ENCODE measurements around the gene TIGD1. TPM values are rescaled to one million over a fixed set of nuclear protein-coding genes. Genes with fewer than 3 reads are reported as not detected.
"Not testable (repeated sequence)": the region's sequence is repeated elsewhere in the genome, so short reads cannot be mapped to it uniquely, and the experiment has no call there.

The TIGD1 gene
- total RNA-seq, 2 donors from 2014 or later, result 3.6 to 4.2 TPM

DNA sequence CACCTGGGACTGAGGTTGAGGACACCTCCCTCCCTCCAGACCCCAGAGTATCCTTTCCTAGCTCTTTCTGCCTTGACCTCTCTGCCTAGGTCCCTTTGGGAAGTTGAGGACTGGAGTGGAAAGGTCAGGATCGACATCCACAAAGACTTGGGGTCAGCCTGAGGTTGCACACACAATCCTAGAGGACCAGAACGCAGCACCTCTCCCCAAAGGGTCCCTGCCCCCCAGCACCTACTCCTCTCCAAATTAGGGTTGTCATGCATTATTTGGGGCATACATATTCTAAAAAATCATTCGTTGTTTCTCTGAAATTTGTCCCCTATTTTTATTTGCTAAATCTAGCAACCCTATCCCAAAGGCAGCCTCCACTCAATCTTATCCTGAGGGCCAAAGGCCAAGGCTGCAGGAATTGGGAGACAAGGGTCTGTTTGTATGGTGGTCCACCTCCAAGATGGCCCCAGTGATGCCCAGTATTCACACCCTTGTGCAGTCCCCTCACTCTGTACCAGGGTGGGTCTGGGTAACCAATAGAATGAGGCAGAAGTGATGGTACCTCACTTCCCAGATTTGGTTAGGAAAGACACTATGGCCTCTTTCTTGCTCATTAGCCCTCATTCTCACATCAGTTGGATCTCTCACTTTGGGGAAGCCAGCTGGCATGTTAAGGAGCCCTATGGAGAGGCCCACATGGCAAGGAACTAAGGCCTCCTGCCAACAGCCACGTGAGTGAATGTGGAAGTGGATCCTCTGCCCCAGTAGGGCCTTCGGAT lies 14.4 kb downstream of the TIGD1 start:
- no peaks in the 10 kb centered on the region for H3K27me3 ChIP-seq
- H3K36me3 ChIP-seq (replicated peaks in 1 of 2; ENCODE audit: insufficient read depth in 1 of 2, low read depth in 2 of 2), result no peaks in the 10 kb centered on the region
- TF ChIP-seq POLR2A (IDR thresholded peaks at IDR 0.05), result no peak
- TF ChIP-seq CTCF (IDR thresholded peaks at IDR 0.05), result no peak
- no peak overlapping the region for H3K27ac ChIP-seq
- intact Hi-C loops (cut with DNase I), result no loop called here
- H3K4me1 ChIP-seq, result peaks cover 10% of the 10 kb centered on the region
- ATAC-seq (no peak), DNase-seq (no peak)
- H3K4me3 ChIP-seq, result no peak overlapping the region
- WGBS, 2 donors, result 83 to 85% methylated on average over 5 of the region's 5 CpGs
- H3K9me3 ChIP-seq, result no peaks in the 10 kb centered on the region

- 77 to 83% methylated on average over 9 to 12 of the region's 14 CpGs for WGBS, 2 donors
- Histone ChIP-seq H3K27me3 (no peaks in the 10 kb centered on the region), H3K36me3 (replicated peaks in 1 of 2; ENCODE audit: insufficient read depth in 1 of 2, low read depth in 2 of 2) (no peaks in the 10 kb centered on the region), H3K9me3 (no peaks in the 10 kb centered on the region), H3K4me3 (no peak overlapping the region), H3K27ac (no peak overlapping the region), H3K4me1 (peaks cover 10% of the 10 kb centered on the region)
- intact Hi-C loops (cut with DNase I), result no loop called here
- DNase-seq (no peak), ATAC-seq (no peak)
- no peak for TF ChIP-seq POLR2A (IDR thresholded peaks at IDR 0.05)
- TF ChIP-seq CTCF (IDR thresholded peaks at IDR 0.05), result no peak
These were observed 15.3 kb downstream of the TIGD1 start for GRCh38 chr2:232534940-232535651.

DNA sequence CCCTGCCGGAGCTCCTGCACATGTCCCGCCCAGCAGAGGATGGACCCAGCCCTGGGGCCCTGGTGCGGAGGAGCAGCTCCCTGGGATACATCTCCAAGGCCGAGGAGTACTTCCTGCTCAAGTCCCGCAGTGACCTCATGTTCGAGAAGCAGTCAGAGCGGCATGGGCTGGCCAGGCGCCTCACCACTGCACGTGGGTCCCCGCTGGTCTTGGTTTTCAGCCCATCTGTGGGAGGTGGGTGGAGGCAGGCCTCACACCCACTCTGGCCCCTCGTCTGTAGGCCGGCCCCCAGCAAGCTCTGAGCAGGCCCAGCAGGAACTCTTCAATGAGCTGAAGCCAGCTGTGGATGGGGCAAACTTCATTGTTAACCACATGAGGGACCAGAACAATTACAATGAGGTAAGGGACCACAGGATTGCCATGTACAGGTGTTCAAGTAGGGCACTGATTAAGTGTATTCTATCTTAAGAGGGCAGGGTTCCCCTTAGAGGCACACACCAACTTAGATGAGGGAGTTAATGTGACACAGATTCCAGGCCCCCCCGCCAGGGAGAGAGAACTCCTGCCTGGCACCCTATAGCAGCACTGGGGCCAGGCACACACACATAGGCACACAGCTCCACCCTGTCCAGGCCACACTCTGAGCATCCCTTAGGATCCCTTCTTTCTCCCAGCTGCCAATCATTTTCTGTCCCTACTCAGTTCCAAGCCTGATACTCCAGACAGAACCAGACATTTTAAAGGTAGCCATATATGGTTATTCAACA lies 16.2 kb downstream of the TIGD1 start:
- Histone ChIP-seq H3K9me3 (no peaks in the 10 kb centered on the region), H3K4me3 (no peak overlapping the region), H3K27ac (no peak overlapping the region), H3K4me1 (peaks cover 10% of the 10 kb centered on the region), H3K27me3 (no peaks in the 10 kb centered on the region), H3K36me3 (replicated peaks in 1 of 2; ENCODE audit: insufficient read depth in 1 of 2, low read depth in 2 of 2) (no peaks in the 10 kb centered on the region)
- TF ChIP-seq CTCF (IDR thresholded peaks at IDR 0.05) (no peak), POLR2A (IDR thresholded peaks at IDR 0.05) (no peak)
- 77 to 80% methylated on average over 3 to 13 of the region's 13 CpGs for WGBS, 2 donors
- DNase-seq (no peak), ATAC-seq (no peak)
- intact Hi-C loops (cut with DNase I), result no loop called here

- H3K9me3 ChIP-seq; DNase-seq; H3K4me1 ChIP-seq; H3K4me3 ChIP-seq; intact Hi-C loops (cut with DNase I); H3K36me3 ChIP-seq (replicated peaks in 1 of 2; ENCODE audit: insufficient read depth in 1 of 2, low read depth in 2 of 2); ATAC-seq; H3K27me3 ChIP-seq; H3K27ac ChIP-seq: not testable (repeated sequence)
- 80% methylated on average over 7 of the region's 7 CpGs for WGBS, 2 donors
These were observed 17.5 kb downstream of the TIGD1 start for GRCh38 chr2:232532821-232533220.

DNA sequence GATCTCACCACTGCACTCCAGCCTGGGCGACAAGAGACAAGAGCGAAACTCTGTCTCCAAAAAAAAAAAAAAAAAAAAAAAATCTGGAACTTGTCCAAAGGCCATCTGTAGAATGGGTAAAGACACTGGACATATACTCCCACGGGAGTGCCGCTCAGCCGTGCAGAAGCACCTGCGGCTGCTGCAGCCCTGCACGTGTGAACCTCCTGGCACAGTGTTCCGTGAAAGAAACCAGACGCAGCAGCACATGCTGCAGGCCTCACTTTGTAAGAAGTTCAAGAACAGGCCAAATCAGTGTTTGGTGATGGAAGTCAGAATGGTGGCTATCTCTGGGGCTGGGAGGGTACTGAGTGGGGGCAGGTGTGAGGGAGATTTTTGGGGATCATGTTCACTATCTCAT lies 17.9 kb downstream of the TIGD1 start:
- no peak for ATAC-seq
- intact Hi-C loops (cut with DNase I), result no loop called here
- H3K4me1 ChIP-seq, result peaks cover 4% of the 10 kb centered on the region
- 38 to 42% methylated on average over 9 of the region's 9 CpGs for WGBS, 2 donors
- DNase-seq, result no peak
- H3K9me3 ChIP-seq, result no peaks in the 10 kb centered on the region
- H3K36me3 ChIP-seq (replicated peaks in 1 of 2; ENCODE audit: insufficient read depth in 1 of 2, low read depth in 2 of 2), result no peaks in the 10 kb centered on the region
- H3K27ac ChIP-seq, result no peak overlapping the region
- TF ChIP-seq POLR2A (IDR thresholded peaks at IDR 0.05), result no peak
- TF ChIP-seq CTCF (IDR thresholded peaks at IDR 0.05), result no peak
- no peak overlapping the region for H3K4me3 ChIP-seq
- no peaks in the 10 kb centered on the region for H3K27me3 ChIP-seq

Measured in body of pancreas (tissue), 4 donors.